ENCODE measurements around the gene ITCH.

ITCH gene

GRCh38 chr20:34539756-34540155, 176.7 kb downstream of the ITCH start:
- H3K4me1 ChIP-seq: peaks cover 0 to 3% (median 0%) of the 10 kb centered on the region in 4 donors
- TF ChIP-seq CTCF (IDR thresholded peaks at IDR 0.05): no peak
- no peaks in the 10 kb centered on the region for H3K27me3 ChIP-seq
- intact Hi-C loops (cut with DNase I; ENCODE audit: low total_unique reads): no loop called here
- no peak overlapping the region for H3K27ac ChIP-seq
- no peak overlapping the region for H3K4me3 ChIP-seq
- H3K36me3 ChIP-seq: peaks cover 53 to 75% (median 66%) of the 10 kb centered on the region in 3 donors
- no peak for DNase-seq
- H3K9me3 ChIP-seq: no peaks in the 10 kb centered on the region

GRCh38 chr20:34540596-34541263, 177.7 kb downstream of the ITCH start:
- no peak for TF ChIP-seq CTCF (IDR thresholded peaks at IDR 0.05)
- Histone ChIP-seq H3K4me1 (peaks cover 0 to 3% (median 0%) of the 10 kb centered on the region in 4 donors), H3K36me3 (peaks cover 44 to 66% (median 56%) of the 10 kb centered on the region in 3 donors), H3K27ac (no peak overlapping the region), H3K4me3 (no peak overlapping the region), H3K9me3 (no peaks in the 10 kb centered on the region), H3K27me3 (no peaks in the 10 kb centered on the region)
- no peak for DNase-seq
- intact Hi-C loops (cut with DNase I; ENCODE audit: low total_unique reads): no loop called here

DNA sequence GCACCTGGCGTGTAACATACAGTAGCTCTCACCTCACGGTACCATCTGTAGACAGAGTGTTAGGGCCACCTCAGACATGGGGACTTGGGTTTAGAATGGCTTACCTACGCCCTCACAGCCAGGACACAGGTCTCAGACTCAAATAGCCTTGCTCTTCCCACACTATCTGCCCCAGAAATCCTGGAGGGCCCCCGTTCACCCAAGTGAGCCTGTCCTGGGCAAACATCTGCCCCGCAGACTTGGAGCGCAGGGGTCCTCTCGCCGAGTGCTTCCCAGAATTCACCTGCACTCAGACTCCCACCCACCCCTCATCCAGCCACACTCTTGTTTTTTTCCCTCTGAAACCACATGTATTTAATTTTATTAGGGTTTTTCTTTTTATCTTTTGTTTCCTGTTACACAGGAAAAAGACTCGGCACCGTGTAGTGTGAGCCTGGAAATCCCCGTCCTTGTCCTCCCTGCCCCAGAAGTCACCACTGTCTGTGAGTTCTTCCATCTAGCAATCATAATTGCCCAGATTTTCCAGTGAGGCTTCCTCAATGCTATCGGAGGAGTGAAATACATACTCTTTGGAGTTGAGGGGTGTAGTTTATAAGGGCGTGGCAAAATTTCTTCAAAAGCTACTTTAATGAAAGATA, 178.3 kb downstream of the ITCH start:
- DNase-seq: no peak
- Histone ChIP-seq H3K36me3 (peaks cover 37 to 59% (median 50%) of the 10 kb centered on the region in 3 donors), H3K27me3 (no peaks in the 10 kb centered on the region), H3K9me3 (no peaks in the 10 kb centered on the region), H3K4me3 (no peak overlapping the region), H3K4me1 (peaks cover 0 to 3% (median 0%) of the 10 kb centered on the region in 4 donors), H3K27ac (no peak overlapping the region)
- TF ChIP-seq CTCF (IDR thresholded peaks at IDR 0.05): no peak
- intact Hi-C loops (cut with DNase I; ENCODE audit: low total_unique reads): no loop called here

DNA sequence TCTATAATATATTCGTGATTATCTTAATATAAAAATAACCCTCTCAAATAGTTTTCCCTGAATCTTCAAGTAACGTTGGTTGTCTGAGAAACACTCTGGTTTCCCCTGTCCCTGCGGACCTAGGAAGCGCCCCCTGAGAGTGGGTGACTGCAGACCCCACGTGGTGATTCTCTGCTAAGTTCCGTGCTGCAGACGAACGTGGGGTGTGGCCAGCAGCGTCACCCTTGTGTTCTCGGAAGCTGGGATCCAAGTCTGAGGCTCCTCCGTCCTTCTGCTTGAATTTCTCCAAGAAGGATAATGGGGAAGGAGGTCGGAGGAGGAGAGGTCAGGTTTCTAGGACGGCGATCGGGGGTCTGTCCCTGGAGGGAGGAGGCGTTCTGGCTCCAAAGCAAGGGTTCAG, 178.8 kb downstream of the ITCH start:
- TF ChIP-seq CTCF (IDR thresholded peaks at IDR 0.05): no peak

DNA sequence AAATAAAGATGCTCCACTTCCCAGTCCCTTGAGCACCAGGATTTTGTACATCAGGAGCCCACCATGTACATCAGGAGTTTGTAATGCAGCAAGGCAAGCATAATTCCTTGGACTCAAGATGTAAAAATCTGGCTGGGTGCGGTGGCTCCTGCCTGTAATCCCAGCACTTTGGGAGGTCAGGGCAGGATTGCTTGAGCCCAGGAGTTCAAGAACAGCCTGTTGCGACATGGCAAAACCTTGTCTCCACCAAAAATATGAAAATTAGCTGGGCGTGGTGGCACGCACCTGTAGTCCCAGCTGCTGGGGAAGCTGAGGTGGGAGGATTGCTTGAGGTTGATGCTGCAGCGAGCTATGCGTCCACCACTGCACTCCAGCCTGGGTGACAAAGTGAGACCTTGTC, 179.4 kb downstream of the ITCH start:
- no peak for TF ChIP-seq CTCF (IDR thresholded peaks at IDR 0.05)

More for the DNA sequence above, 178.8 kb downstream of the ITCH start:
- intact Hi-C loops (cut with DNase I; ENCODE audit: low total_unique reads): no loop called here
- Histone ChIP-seq H3K4me3 (no peak overlapping the region), H3K4me1 (peaks cover 0 to 3% (median 0%) of the 10 kb centered on the region in 4 donors), H3K27ac (no peak overlapping the region), H3K27me3 (no peaks in the 10 kb centered on the region), H3K9me3 (no peaks in the 10 kb centered on the region), H3K36me3 (peaks cover 32 to 54% (median 44%) of the 10 kb centered on the region in 3 donors)
- no peak for DNase-seq

More for the DNA sequence above, 179.4 kb downstream of the ITCH start:
- peaks cover 26 to 49% (median 39%) of the 10 kb centered on the region in 3 donors for H3K36me3 ChIP-seq
- H3K27me3 ChIP-seq: no peaks in the 10 kb centered on the region
- H3K4me3 ChIP-seq: no peak overlapping the region
- no peak for DNase-seq
- H3K27ac ChIP-seq: no peak overlapping the region
- intact Hi-C loops (cut with DNase I; ENCODE audit: low total_unique reads): no loop called here
- no peaks in the 10 kb centered on the region for H3K9me3 ChIP-seq
- H3K4me1 ChIP-seq: peaks cover 0 to 3% (median 0%) of the 10 kb centered on the region in 4 donors

Data from tibial artery (tissue), 4 donors.